GM21576 (cell line): ENCODE results near the gene ITSN2.
A peak's percentile ranks its signal among the peaks of the same experiment; 100 is the strongest.

Experiments used
- ATAC-seq: cut with Tn5 transposase; IDR thresholded peaks from one replicate; pipeline ENCODE4 v1.9.1; 2021; ENCODE audit warnings: mild to moderate bottlenecking, moderate library complexity; ENCODE audit not compliant: unreplicated experiment

Gene ITSN2

DNA sequence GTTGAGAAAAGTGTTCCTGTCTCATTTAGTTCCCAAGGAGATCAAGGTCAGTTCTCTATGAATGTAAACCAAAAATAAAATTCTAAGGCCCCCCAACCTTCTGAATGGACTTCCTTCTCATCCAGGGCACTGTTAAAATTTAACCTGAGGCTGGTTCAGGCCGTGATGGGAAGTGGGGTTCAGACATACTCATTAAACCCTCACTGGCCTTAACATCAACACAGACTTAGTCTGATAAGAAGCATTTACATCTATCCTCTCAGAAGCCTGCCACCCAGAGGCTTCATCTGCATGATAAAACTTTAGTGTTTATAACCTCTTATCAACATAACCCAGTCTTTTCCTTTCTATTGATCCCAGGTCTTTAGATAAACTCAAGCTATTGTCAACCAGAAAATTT, 22.4 kb downstream of the ITSN2 start:
- no peak for ATAC-seq

GRCh38 chr2:24336811-24337210, 23.5 kb downstream of the ITSN2 start:
- ATAC-seq, result no peak

- no peak for ATAC-seq
Observed at GRCh38 chr2:24334245-24334633, 26.1 kb downstream of the ITSN2 start.

DNA sequence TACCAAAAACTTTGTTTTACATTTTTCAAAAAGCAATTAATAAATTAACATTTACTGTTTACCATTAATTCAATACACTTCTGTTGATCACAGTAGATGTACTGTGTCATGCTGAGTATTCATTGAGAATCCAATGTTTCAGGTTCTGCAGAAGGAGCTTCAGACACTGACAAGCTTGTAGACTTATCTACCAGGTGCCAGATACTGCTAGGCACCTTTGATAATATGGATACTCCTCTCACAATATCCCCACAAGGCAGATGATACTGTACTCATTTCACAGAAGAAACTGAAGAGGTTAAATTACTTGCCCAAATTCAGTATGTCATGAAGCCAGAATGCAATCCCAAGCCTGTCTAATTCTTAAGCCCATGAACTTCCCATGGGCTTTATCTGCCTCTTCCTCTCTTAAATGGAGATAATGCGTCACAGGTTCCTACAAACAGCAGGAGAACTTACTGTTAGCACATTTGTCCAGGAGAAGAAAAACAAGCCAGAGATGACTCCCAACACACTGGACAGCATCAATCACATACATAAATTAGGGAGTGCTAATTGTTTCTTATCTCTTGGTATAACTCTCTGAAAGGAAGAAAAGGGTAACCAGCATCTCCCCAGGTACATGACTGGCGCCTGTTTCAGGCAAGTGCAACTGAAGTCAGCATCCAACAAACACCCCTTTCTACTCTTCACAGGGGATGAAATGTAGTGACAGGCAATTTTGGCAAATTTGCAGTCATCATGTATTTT, 27.4 kb downstream of the ITSN2 start:
- no peak for ATAC-seq

- ATAC-seq, result no peak
Observed at GRCh38 chr2:24330161-24330560, 30.2 kb downstream of the ITSN2 start.

DNA sequence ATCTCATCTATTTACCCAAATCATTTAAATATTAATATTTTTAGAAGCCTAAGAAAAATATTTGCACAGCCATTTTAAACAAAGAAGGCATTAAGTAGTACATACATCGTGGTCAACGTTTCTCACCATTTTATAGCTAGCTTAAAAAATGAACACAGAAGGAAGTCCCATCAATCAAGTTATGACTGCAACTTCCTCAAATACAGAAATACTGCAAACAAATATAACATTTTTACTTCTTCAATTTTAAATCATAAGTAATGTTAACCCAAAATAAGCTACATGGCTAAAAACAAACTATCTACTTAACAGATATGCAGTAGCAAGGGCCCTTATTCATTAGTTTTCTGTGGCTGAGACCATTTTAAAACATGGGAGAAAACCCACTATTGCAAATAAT, 30.6 kb downstream of the ITSN2 start:
- ATAC-seq, result no peak

DNA sequence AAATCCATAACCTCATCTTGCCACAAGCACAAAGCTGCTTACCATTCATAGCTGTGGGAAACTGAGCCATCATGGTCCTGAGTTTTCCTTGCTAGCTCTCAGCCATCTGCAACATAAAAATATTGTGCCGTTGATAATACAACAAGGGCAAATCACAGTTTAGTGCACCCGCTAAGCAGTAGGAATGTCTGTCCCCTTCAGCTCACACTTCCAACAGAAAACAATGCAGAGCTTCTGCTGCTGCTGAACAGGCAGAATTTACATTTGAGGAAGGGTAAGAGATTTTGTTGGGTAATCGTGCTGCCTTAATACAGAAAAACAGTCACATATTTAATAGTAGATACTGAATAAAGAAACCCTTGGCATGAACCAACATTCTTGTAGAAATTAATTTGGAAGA, 32.3 kb downstream of the ITSN2 start:
- no peak for ATAC-seq

DNA sequence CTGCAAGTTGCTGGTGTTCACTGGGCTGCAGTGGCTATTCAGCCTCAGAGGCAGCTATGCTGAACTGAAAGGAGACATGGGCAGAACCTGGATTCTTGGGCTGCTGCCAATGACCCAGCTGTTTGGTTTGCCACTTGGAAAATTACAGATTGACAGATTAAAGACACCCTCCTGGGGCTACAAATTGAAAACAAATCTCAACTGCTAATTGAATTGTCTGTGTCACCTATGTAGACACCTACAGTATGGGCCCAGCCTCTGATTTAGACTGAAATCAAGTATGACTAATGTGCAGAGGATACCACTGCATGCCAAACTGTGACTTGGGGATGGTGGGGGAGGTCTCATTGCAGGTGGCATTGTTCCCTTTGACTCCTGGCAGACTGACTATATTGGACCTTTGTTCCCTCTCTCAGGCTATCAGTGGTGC, 42.8 kb downstream of the ITSN2 start:
- no peak for ATAC-seq

- ATAC-seq, result peak; percentile 54
Observed at GRCh38 chr2:24315669-24316068, 44.7 kb downstream of the ITSN2 start.

- ATAC-seq, result no peak
Observed at GRCh38 chr2:24313744-24314632, 46.3 kb downstream of the ITSN2 start.

- no peak for ATAC-seq
Observed at GRCh38 chr2:24307961-24308360, 52.4 kb downstream of the ITSN2 start.

- no peak for ATAC-seq
Observed at GRCh38 chr2:24304631-24305030, 55.7 kb downstream of the ITSN2 start.

GRCh38 chr2:24304098-24304497, 56.2 kb downstream of the ITSN2 start:
- no peak for ATAC-seq

DNA sequence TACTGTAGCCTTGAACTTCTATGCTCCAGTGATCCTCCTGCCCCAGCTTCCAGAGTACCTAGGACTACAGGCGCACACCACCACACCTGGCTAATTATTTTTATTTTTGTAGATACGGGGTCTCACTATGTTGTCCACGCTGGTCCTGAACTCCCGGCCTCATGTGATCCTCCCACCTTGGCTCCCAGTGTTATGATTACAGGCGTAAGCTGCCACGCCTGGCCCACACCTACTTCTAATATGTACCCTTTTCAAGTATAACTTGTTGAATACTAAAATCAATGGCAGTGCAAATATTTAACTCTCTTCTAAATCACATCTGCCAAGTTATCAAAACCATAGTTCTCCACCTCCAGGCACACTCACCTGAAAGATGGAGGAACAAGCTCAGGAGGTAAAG, 58.7 kb downstream of the ITSN2 start:
- ATAC-seq, result no peak

GRCh38 chr2:24297663-24298062, 62.7 kb downstream of the ITSN2 start:
- ATAC-seq, result no peak

GRCh38 chr2:24287171-24287570, 73.2 kb downstream of the ITSN2 start:
- ATAC-seq, result no peak

GRCh38 chr2:24285484-24286152, 74.7 kb downstream of the ITSN2 start:
- no peak for ATAC-seq

DNA sequence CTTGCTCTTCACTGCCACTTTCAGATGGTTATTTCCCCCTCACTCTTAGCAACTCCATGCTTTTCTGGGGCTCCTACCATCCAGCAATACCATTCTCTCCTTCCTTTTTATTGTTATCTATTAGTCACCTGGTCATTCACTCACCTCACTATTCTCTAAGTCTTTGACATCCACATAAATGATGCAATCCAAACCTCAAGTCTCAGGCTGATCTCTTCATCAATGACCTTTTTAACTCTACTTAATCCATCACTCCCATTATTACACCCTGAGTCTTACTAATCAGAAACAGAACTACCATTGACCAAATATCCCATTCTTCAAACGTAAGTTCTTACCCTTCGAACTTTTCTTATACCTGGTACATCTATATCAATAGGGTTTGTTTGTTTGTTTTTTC, 79.7 kb downstream of the ITSN2 start:
- no peak for ATAC-seq

DNA sequence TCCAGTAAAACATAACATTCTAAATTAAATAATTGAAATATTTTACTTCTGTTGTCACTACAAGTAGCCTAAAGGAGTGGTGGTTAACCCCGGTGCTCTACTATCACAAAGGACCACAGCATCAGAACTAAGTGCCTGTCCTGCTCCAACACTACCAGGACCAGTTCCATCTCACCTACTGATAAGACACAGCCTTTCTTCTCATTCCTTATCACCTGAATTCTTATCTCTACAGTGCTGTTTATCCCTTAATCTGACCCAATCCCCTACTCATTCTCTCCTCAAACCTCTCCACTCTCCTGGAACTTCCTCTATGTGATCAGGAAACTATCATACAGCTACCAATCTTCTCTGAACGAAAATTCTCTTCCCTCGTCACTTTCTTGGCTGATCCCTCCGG, 80.2 kb downstream of the ITSN2 start:
- ATAC-seq, result no peak

DNA sequence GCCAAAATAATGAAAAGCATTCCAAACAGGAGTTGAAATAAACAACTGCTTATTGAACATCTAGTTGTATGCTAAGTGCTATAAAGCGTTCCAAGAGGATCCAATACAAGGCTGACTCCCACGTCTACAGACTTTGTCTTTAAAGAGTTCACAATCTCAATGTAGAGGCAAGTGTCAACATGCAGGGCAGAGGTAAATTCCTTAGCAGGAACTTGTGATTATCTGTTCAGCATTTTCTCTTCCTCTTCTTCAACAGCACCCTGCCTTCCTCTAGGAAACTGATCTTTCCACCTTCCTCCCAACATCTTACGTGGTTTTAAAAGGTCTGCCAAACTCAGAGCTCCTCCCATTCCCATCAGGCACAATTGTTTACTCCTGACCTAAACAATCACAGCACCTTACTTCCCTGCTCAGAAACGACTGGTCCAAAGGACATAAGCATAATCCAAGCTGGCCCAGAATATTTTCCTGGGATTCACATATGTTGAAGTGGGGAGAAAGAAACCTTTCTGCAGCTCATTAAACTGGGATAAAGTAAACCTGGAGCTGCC, 83.9 kb downstream of the ITSN2 start:
- no peak for ATAC-seq

GRCh38 chr2:24274809-24275208, 85.5 kb downstream of the ITSN2 start:
- no peak for ATAC-seq
